PC-3 (cell line): ENCODE results near the gene LIN28B. TPM values are rescaled to one million over a fixed set of nuclear protein-coding genes. Genes with fewer than 3 reads are reported as not detected.
A peak's percentile ranks its signal among the peaks of the same experiment; 100 is the strongest.

Experiments
- ATAC-seq: fragments of 200-7000 bp; cut with Tn5 transposase; 2 replicates; pipeline ENCODE4 v1.9.1; 2020; ENCODE audit warnings: mild to moderate bottlenecking, moderate library complexity
- BruUV-seq: library from RNA; stranded (reverse); fragments of 400-500 nt; replicated peaks from 2 replicates; lab custom pipeline; 2021; lab: Mats Ljungman, UMichigan
- CTCF ChIA-PET: fragments of 300-600 bp; sonication (Branson Sonifier 250); formaldehyde crosslinking; loops from one replicate; lab custom pipeline; 2022; ENCODE audit warnings: antibody characterized with exemption; lab: Charles Lee
- POLR2A ChIA-PET: fragments of 300-600 bp; sonication (Branson Sonifier 250); formaldehyde crosslinking; loops from one replicate; lab custom pipeline; 2022; ENCODE audit warnings: antibody characterized with exemption; ENCODE audit not compliant: unreplicated experiment; lab: Charles Lee
- DNase-seq: peaks from one replicate; pipeline ENCODE4 v3.0.0-alpha.2; 2015
- H2AFZ ChIP-seq: fragments of 300-600 bp; sonication (generic); 2 replicates; pipeline ENCODE4 v1.6.0; 2016; ENCODE audit warnings: antibody characterized with exemption, low read length
- H3F3A ChIP-seq: fragments of 300-600 bp; sonication (generic); one replicate; pipeline ENCODE4 v1.6.0; 2017; ENCODE audit warnings: antibody characterized with exemption, low read length, control low read depth, mild to moderate bottlenecking; ENCODE audit not compliant: unreplicated experiment
- H3K27ac ChIP-seq: fragments of 300-600 bp; sonication (generic); 2 replicates; pipeline ENCODE4 v1.5.1; 2016; ENCODE audit warnings: mild to moderate bottlenecking, low read length
- H3K27me3 ChIP-seq: fragments of 300-600 bp; sonication (generic); 2 replicates; pipeline ENCODE4 v1.6.1; 2016; ENCODE audit warnings: low read length, mixed read lengths
- H3K36me3 ChIP-seq: fragments of 300-600 bp; sonication (generic); 2 replicates; pipeline ENCODE4 v1.6.1; 2016; ENCODE audit warnings: low read depth, mixed run types, low read length, mixed read lengths
- H3K4me1 ChIP-seq: fragments of 300-600 bp; sonication (generic); 2 replicates; pipeline ENCODE4 v1.5.1; 2016; ENCODE audit warnings: low read length; ENCODE audit not compliant: insufficient read depth
- H3K4me2 ChIP-seq: fragments of 300-600 bp; sonication (generic); 2 replicates; pipeline ENCODE4 v1.6.0; 2016; ENCODE audit warnings: low read length
- H3K4me3 ChIP-seq: fragments of 300-600 bp; sonication (generic); 2 replicates; pipeline ENCODE4 v1.5.1; 2016; ENCODE audit warnings: mild to moderate bottlenecking, low read length, mixed read lengths
- H3K79me2 ChIP-seq: fragments of 300-600 bp; sonication (generic); 2 replicates; pipeline ENCODE4 v1.6.1; 2017; ENCODE audit warnings: low read length, mixed read lengths
- H3K9ac ChIP-seq: fragments of 300-600 bp; sonication (generic); 2 replicates; pipeline ENCODE4 v1.6.0; 2016; ENCODE audit warnings: mild to moderate bottlenecking, low read length
- H3K9me2 ChIP-seq: fragments of 300-600 bp; sonication (generic); replicated peaks from 2 replicates; pipeline ENCODE4 v1.6.1; 2016; ENCODE audit warnings: mixed run types, low read length, mixed read lengths
- H3K9me3 ChIP-seq: fragments of 300-600 bp; sonication (generic); 2 replicates; pipeline ENCODE4 v1.6.1; 2016; ENCODE audit warnings: low read length, mixed read lengths
- H4K20me1 ChIP-seq: fragments of 300-600 bp; sonication (generic); 2 replicates; pipeline ENCODE4 v1.6.1; 2016; ENCODE audit warnings: low read length, mixed read lengths
- EZH2 ChIP-seq: fragments of 300-600 bp; sonication (generic); IDR thresholded peaks from one replicate; pipeline ENCODE4 v1.6.1; 2017; ENCODE audit warnings: antibody characterized with exemption, mild to moderate bottlenecking, low read length; ENCODE audit not compliant: unreplicated experiment
- EZH2phosphoT487 ChIP-seq: fragments of 300-600 bp; sonication (generic); IDR thresholded peaks from 2 replicates; pipeline ENCODE4 v1.6.1; 2018; ENCODE audit warnings: mild to moderate bottlenecking, antibody characterized with exemption, low read length, borderline replicate concordance
- intact Hi-C: fragments of 100-400 bp; cut with micrococcal nuclease; formaldehyde crosslinking; loops from 2 replicates; pipeline ENCODE4 v1.9.0; 2023
- total RNA-seq: library from RNA; depleted of rRNA; stranded (reverse); fragments of >200 nt; gene quantifications from 2 replicates; pipeline ENCODE4 v1.2.3, GENCODE V29; 2014
- TF ChIP-seq, protein P1 (sequence below): fragments of 300-600 bp; sonication (generic); conservative IDR thresholded peaks from 2 replicates; pipeline ENCODE4 v1.5.1; 2017; ENCODE audit warnings: antibody characterized with exemption, low read depth, mild to moderate bottlenecking, low read length

The LIN28B gene
- total RNA-seq, 1 experiment from 2014 or later: 0.11 TPM

- intact Hi-C loops: loop anchor here (1.0 to 10.0 kb wide), 3 partner anchors 81 to 426 kb away; no protein-coding TSS in a partner anchor
- Histone ChIP-seq H2AFZ (no peak overlapping the region), H3K79me2 (no peaks in the 10 kb centered on the region), H3K4me3 (no peak overlapping the region), H3K36me3 (no peaks in the 10 kb centered on the region), H3K9ac (no peak overlapping the region), H3K4me1 (no peaks in the 10 kb centered on the region), H3K9me2 (no peaks in the 10 kb centered on the region), H3K4me2 (no peak overlapping the region), H3K9me3 (no peaks in the 10 kb centered on the region), H3K27ac (no peak overlapping the region), H3F3A (no peaks in the 10 kb centered on the region), H3K27me3 (no peaks in the 10 kb centered on the region), H4K20me1 (no peaks in the 10 kb centered on the region)
- TF ChIP-seq, protein P1, sequence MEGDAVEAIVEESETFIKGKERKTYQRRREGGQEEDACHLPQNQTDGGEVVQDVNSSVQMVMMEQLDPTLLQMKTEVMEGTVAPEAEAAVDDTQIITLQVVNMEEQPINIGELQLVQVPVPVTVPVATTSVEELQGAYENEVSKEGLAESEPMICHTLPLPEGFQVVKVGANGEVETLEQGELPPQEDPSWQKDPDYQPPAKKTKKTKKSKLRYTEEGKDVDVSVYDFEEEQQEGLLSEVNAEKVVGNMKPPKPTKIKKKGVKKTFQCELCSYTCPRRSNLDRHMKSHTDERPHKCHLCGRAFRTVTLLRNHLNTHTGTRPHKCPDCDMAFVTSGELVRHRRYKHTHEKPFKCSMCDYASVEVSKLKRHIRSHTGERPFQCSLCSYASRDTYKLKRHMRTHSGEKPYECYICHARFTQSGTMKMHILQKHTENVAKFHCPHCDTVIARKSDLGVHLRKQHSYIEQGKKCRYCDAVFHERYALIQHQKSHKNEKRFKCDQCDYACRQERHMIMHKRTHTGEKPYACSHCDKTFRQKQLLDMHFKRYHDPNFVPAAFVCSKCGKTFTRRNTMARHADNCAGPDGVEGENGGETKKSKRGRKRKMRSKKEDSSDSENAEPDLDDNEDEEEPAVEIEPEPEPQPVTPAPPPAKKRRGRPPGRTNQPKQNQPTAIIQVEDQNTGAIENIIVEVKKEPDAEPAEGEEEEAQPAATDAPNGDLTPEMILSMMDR: peak; percentile 54
- TF ChIP-seq EZH2phosphoT487 (no peak), EZH2 (no peak)
- ChIA-PET CTCF (interaction anchor here (0.6 to 1.5 kb wide), 2 partner anchors 82 to 322 kb away, joined by 3 to 5 read pairs; no protein-coding TSS in a partner anchor), POLR2A (no interaction called here)
- ATAC-seq (peak; percentile 71), DNase-seq (peak; percentile 58)
- BruUV-seq: no TSS peak
These were observed 39.2 kb downstream of the LIN28B start for GRCh38 chr6:104995989-104996617.

DNA sequence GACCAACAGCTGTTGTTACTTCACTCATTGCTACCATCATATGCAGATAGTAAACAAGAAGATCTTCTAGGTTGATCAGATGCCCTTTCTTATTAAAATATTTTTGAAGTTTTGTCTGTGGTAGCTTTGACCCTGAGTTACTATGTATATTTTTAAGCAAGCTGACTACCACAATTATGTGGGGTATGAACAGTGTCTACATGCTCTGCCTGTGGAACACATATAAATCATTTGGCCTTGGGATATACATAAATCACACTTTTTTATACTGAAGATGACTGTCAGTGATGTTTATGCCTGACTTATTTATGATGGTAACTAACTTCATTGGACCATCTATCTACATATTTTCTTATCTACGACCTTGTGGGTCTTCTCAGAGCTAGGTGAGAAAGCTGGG, 44.2 kb downstream of the LIN28B start:
- Histone ChIP-seq H3F3A (no peaks in the 10 kb centered on the region), H4K20me1 (no peaks in the 10 kb centered on the region), H3K4me2 (no peak overlapping the region), H3K27ac (no peak overlapping the region), H3K4me1 (no peaks in the 10 kb centered on the region), H3K27me3 (no peaks in the 10 kb centered on the region), H3K9ac (no peak overlapping the region), H3K4me3 (no peak overlapping the region), H3K9me2 (no peaks in the 10 kb centered on the region), H3K9me3 (no peaks in the 10 kb centered on the region), H3K79me2 (no peaks in the 10 kb centered on the region), H3K36me3 (no peaks in the 10 kb centered on the region), H2AFZ (no peak overlapping the region)
- ChIA-PET POLR2A (no interaction called here), CTCF (no interaction called here)
- no peak for TF ChIP-seq EZH2
- DNase-seq (no peak), ATAC-seq (no peak)
- BruUV-seq: no TSS peak
- intact Hi-C loops: no loop called here

DNA sequence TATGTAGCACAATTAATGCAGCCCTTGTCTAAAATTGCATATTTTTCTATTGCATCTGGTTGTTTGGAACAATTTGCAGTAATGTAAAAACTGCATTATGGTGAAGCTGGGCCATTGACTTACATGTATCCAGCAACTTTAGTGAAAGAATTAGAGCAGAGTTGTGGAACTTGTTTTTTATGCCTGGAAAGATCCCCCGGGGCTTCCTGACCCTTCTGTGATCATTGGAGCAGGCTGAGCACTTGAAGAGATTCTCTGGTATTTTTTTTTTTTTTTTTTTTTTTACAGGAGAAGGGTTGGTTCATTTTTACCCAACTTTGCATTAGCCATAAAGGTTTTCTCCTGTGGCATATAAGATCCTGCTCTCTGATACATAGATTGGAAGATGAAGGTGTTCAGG, 45.0 kb downstream of the LIN28B start:
- Histone ChIP-seq H3K4me2 (no peak overlapping the region), H3K9me2 (no peaks in the 10 kb centered on the region), H3K4me1 (no peaks in the 10 kb centered on the region), H3K36me3 (no peaks in the 10 kb centered on the region), H3F3A (no peaks in the 10 kb centered on the region), H2AFZ (no peak overlapping the region), H3K79me2 (no peaks in the 10 kb centered on the region), H4K20me1 (no peaks in the 10 kb centered on the region), H3K27me3 (no peaks in the 10 kb centered on the region), H3K9ac (no peak overlapping the region), H3K27ac (no peak overlapping the region), H3K4me3 (no peak overlapping the region), H3K9me3 (no peaks in the 10 kb centered on the region)
- POLR2A ChIA-PET: no interaction called here
- intact Hi-C loops: no loop called here
- no peak for ATAC-seq
- no TSS peak for BruUV-seq
- CTCF ChIA-PET: no interaction called here
- no peak for TF ChIP-seq EZH2
- TF ChIP-seq, protein P1: no peak
- TF ChIP-seq EZH2phosphoT487: no peak
- DNase-seq: no peak
